T-helper 2 cell treated with Interferon-gamma antibody and Interleukin-4, amounts not matched to agents 5 μg/mL and 100 μg/mL, for 36 hours (primary cell): ENCODE measurements around the gene RIMKLB.

Experiments
- DNase-seq: peaks from one replicate; pipeline ENCODE4 v3.0.0; 2021; ENCODE audit warnings: low spot score
- H3K27ac Mint-ChIP-seq: one replicate; pipeline ENCODE4 v1.8.0; 2021; ENCODE audit warnings: mild to moderate bottlenecking, mixed read lengths
- H3K27me3 Mint-ChIP-seq: one replicate; pipeline ENCODE4 v1.8.0; 2021; ENCODE audit warnings: low read depth, mixed read lengths
- H3K36me3 Mint-ChIP-seq: one replicate; pipeline ENCODE4 v1.8.0; 2021; ENCODE audit warnings: low read depth, mixed read lengths
- H3K4me1 Mint-ChIP-seq: one replicate; pipeline ENCODE4 v1.8.0; 2021; ENCODE audit warnings: low read depth, mixed read lengths
- H3K4me3 Mint-ChIP-seq: one replicate; pipeline ENCODE4 v1.8.0; 2022; ENCODE audit warnings: mild to moderate bottlenecking, moderate library complexity, mixed read lengths
- H3K9me3 Mint-ChIP-seq: one replicate; pipeline ENCODE4 v1.8.0; 2021; ENCODE audit warnings: mixed read lengths

RIMKLB gene

GRCh38 chr12:8697476-8698131 is at the start of gene RIMKLB:
TSS of gene RIMKLB (plus strand) at chr12:8697991. CDS start at chr12:8713867, 15,876 bp downstream.
- no peaks in the 10 kb centered on the region for H3K9me3 Mint-ChIP-seq
- peak; percentile 40 for DNase-seq

GRCh38 chr12:8648576-8649205 is 49.1 kb upstream of the RIMKLB start:
- no peak overlapping the region for H3K27ac Mint-ChIP-seq
- no peaks in the 10 kb centered on the region for H3K9me3 Mint-ChIP-seq
- no peak overlapping the region for H3K4me3 Mint-ChIP-seq
- peaks cover 34% of the 10 kb centered on the region for H3K4me1 Mint-ChIP-seq
- peak; percentile 77 for DNase-seq
- peaks cover 66% of the 10 kb centered on the region for H3K27me3 Mint-ChIP-seq
- no peaks in the 10 kb centered on the region for H3K36me3 Mint-ChIP-seq

More at GRCh38 chr12:8697476-8698131, at the start of gene RIMKLB:
- Mint-ChIP-seq H3K27me3 (peaks cover 61% of the 10 kb centered on the region), H3K4me1 (peaks cover 8% of the 10 kb centered on the region), H3K36me3 (no peaks in the 10 kb centered on the region), H3K27ac (peak within 1 kb of the TSS; percentile 69), H3K4me3 (peak within 1 kb of the TSS; percentile 85)

GRCh38 chr12:8655421-8655820 is 42.4 kb upstream of the RIMKLB start:
- H3K36me3 Mint-ChIP-seq: no peaks in the 10 kb centered on the region
- H3K4me3 Mint-ChIP-seq: no peak overlapping the region
- no peak overlapping the region for H3K27ac Mint-ChIP-seq

GRCh38 chr12:8658346-8658745 is 39.4 kb upstream of the RIMKLB start:
- Mint-ChIP-seq H3K4me1 (no peaks in the 10 kb centered on the region), H3K9me3 (no peaks in the 10 kb centered on the region), H3K36me3 (no peaks in the 10 kb centered on the region), H3K27ac (no peak overlapping the region), H3K4me3 (no peak overlapping the region), H3K27me3 (peaks cover 16% of the 10 kb centered on the region)
- no peak for DNase-seq

More at GRCh38 chr12:8655421-8655820, 42.4 kb upstream of the RIMKLB start:
- DNase-seq: no peak
- no peaks in the 10 kb centered on the region for H3K9me3 Mint-ChIP-seq
- H3K27me3 Mint-ChIP-seq: peaks cover 34% of the 10 kb centered on the region
- no peaks in the 10 kb centered on the region for H3K4me1 Mint-ChIP-seq

GRCh38 chr12:8661016-8661415 is 36.8 kb upstream of the RIMKLB start:
- no peaks in the 10 kb centered on the region for H3K9me3 Mint-ChIP-seq
- H3K4me1 Mint-ChIP-seq: no peaks in the 10 kb centered on the region
- H3K4me3 Mint-ChIP-seq: no peak overlapping the region
- peaks cover 21% of the 10 kb centered on the region for H3K27me3 Mint-ChIP-seq
- H3K27ac Mint-ChIP-seq: no peak overlapping the region
- H3K36me3 Mint-ChIP-seq: no peaks in the 10 kb centered on the region
- DNase-seq: no peak

GRCh38 chr12:8661751-8662150 is 36.0 kb upstream of the RIMKLB start:
- Mint-ChIP-seq H3K9me3 (no peaks in the 10 kb centered on the region), H3K36me3 (no peaks in the 10 kb centered on the region), H3K27ac (no peak overlapping the region), H3K27me3 (peaks cover 21% of the 10 kb centered on the region), H3K4me3 (no peak overlapping the region), H3K4me1 (no peaks in the 10 kb centered on the region)
- DNase-seq: no peak

GRCh38 chr12:8662593-8662992 is 35.2 kb upstream of the RIMKLB start, which contains the start of gene MFAP5:
TSS of gene MFAP5 (minus strand) at chr12:8662826. CDS start at chr12:8662104, 722 bp downstream.
- H3K36me3 Mint-ChIP-seq: no peaks in the 10 kb centered on the region
- DNase-seq: no peak
- peaks cover 21% of the 10 kb centered on the region for H3K27me3 Mint-ChIP-seq
- H3K27ac Mint-ChIP-seq: no peak within 1 kb of the TSS
- H3K9me3 Mint-ChIP-seq: no peaks in the 10 kb centered on the region
- no peaks in the 10 kb centered on the region for H3K4me1 Mint-ChIP-seq
- H3K4me3 Mint-ChIP-seq: no peak within 1 kb of the TSS

- H3K27ac Mint-ChIP-seq: no peak overlapping the region
Measured at GRCh38 chr12:8664228-8664913, 33.4 kb upstream of the RIMKLB start.

GRCh38 chr12:8665759-8666158 is 32.0 kb upstream of the RIMKLB start:
- Mint-ChIP-seq H3K9me3 (no peaks in the 10 kb centered on the region), H3K36me3 (no peaks in the 10 kb centered on the region), H3K4me1 (no peaks in the 10 kb centered on the region), H3K27ac (no peak overlapping the region), H3K27me3 (peaks cover 17% of the 10 kb centered on the region), H3K4me3 (no peak overlapping the region)
- DNase-seq: no peak

More at GRCh38 chr12:8664228-8664913, 33.4 kb upstream of the RIMKLB start:
- no peak for DNase-seq
- Mint-ChIP-seq H3K9me3 (no peaks in the 10 kb centered on the region), H3K4me3 (no peak overlapping the region), H3K4me1 (no peaks in the 10 kb centered on the region), H3K36me3 (no peaks in the 10 kb centered on the region), H3K27me3 (peaks cover 17% of the 10 kb centered on the region)

- Mint-ChIP-seq H3K9me3 (no peaks in the 10 kb centered on the region), H3K36me3 (no peaks in the 10 kb centered on the region), H3K27me3 (peaks cover 17% of the 10 kb centered on the region), H3K4me3 (no peak overlapping the region), H3K27ac (no peak overlapping the region), H3K4me1 (no peaks in the 10 kb centered on the region)
- no peak for DNase-seq
Measured at GRCh38 chr12:8667270-8667669, 30.5 kb upstream of the RIMKLB start.

GRCh38 chr12:8668441-8668840 is 29.4 kb upstream of the RIMKLB start:
- Mint-ChIP-seq H3K27ac (no peak overlapping the region), H3K36me3 (no peaks in the 10 kb centered on the region), H3K4me3 (no peak overlapping the region), H3K27me3 (peaks cover 17% of the 10 kb centered on the region), H3K4me1 (no peaks in the 10 kb centered on the region), H3K9me3 (no peaks in the 10 kb centered on the region)
- DNase-seq: no peak

GRCh38 chr12:8672381-8672780 is 25.4 kb upstream of the RIMKLB start:
- Mint-ChIP-seq H3K4me1 (no peaks in the 10 kb centered on the region), H3K27me3 (peaks cover 4% of the 10 kb centered on the region), H3K36me3 (no peaks in the 10 kb centered on the region), H3K4me3 (no peak overlapping the region), H3K27ac (no peak overlapping the region), H3K9me3 (no peaks in the 10 kb centered on the region)
- no peak for DNase-seq

GRCh38 chr12:8675591-8676036 is 22.2 kb upstream of the RIMKLB start:
- Mint-ChIP-seq H3K27ac (no peak overlapping the region), H3K9me3 (no peaks in the 10 kb centered on the region), H3K4me1 (no peaks in the 10 kb centered on the region), H3K27me3 (peaks cover 4% of the 10 kb centered on the region), H3K36me3 (no peaks in the 10 kb centered on the region), H3K4me3 (no peak overlapping the region)
- no peak for DNase-seq

- no peaks in the 10 kb centered on the region for H3K9me3 Mint-ChIP-seq
- H3K4me3 Mint-ChIP-seq: no peak overlapping the region
- H3K4me1 Mint-ChIP-seq: no peaks in the 10 kb centered on the region
- DNase-seq: no peak
- peaks cover 4% of the 10 kb centered on the region for H3K27me3 Mint-ChIP-seq
- no peak overlapping the region for H3K27ac Mint-ChIP-seq
- H3K36me3 Mint-ChIP-seq: no peaks in the 10 kb centered on the region
Measured at GRCh38 chr12:8676651-8677050, 21.1 kb upstream of the RIMKLB start.
